NCI-H446 treated with DMSO at 0.1 percent for 48 hours (cell line): ENCODE results near the gene OPRL1.
"Not testable (repeated sequence)": the region's sequence is repeated elsewhere in the genome, so short reads cannot be mapped to it uniquely, and the experiment has no call there.

Experiments
- DNase-seq: peaks from one replicate; lab custom pipeline; 2025; lab: John Stamatoyannopoulos, UW

OPRL1 gene

DNA sequence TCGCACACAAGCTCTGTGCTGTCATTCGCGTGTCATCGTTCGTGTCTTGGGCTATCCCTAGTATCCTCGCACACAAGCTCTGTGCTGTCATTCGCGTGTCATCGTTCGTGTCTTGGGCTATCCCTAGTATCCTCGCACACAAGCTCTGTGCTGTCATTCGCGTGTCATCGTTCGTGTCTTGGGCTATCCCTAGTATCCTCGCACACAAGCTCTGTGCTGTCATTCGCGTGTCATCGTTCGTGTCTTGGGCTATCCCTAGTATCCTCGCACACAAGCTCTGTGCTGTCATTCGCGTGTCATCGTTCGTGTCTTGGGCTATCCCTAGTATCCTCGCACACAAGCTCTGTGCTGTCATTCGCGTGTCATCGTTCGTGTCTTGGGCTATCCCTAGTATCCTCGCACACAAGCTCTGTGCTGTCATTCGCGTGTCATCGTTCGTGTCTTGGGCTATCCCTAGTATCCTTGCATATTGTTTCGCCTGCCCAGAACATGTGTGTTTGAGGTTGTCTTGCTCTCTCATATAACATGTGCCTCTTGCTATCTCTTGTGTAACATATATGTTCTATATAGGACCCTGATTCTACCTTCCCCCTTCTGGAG, 7.4 kb downstream of the OPRL1 start:
- not testable (repeated sequence) for DNase-seq

DNA sequence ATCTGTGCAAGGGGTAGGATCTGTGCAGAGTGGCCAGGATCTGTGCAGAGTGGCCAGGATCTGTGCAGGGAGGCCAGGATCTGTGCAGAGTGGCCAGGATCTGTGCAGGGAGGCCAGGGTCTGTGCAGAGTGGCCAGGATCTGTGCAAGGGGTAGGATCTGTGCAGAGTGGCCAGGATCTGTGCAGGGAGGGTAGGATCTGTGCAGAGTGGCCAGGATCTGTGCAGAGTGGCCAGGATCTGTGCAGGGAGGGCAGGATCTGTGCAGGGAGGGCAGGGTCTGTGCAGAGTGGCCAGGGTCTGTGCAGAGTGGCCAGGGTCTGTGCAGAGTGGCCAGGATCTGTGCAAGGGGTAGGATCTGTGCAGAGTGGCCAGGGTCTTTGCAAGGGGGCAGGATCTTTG, 8.7 kb downstream of the OPRL1 start:
- DNase-seq, result not testable (repeated sequence)

DNA sequence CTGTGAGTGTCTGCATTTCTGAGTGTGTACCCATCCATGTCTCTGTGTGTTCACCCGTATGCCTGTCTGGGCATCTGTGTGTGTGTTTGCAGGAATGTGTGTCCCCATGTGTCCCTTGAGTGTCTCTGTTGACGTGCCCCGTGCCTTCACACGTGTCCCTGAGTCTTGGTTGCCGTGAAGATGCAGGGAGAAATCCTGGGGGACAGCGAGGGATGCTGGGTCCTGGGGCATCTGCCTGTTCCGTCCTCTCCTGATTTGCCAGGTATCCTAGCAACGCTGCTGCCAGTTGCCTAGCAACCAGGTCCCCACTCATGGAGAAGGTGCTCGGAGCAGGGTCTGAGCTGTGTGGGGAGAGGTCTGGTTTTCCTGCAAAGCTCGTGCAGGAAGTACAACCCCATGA, 10.3 kb downstream of the OPRL1 start:
- DNase-seq, result peak; percentile 17

DNA sequence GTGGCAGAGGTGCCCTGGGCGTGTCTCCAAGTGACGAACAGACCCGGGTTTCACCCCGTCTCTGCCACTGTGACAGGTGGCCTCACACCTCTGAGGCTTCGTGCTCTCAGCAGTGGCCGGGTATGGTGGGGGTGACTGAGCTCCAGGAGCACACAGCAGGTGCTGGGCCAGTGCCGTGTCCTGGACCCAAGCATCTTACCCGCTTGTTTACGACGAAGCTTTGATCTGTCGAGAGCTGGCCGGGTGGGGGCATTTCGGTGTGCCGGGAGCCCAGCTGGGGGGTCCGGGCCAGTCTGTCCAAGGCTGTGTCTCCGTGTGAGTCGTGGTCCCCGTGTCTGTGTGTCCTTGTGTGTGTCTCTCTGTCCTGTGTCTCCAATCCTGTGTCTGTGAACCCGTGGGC, 11.5 kb downstream of the OPRL1 start:
- DNase-seq, result no peak

DNA sequence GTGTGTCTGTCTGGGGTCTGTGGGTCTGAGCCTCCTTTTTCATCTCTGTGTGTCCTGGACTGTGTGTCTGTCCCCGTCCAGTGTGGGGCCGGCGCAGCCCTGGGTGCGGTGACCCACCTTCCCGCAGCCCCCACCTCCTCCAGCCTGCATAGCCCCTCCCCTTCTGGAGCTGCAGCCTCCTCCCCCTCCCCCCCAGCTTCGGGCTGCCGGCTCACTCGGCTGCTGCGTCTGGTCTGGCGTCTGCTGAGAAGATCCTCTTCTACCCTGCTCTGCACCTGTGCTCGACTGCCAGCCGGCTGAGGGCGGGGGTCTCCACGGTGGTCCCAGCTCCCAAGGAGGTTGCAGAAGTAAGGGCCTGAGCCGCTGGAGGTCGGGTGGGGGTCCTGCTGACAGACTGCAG, 11.9 kb downstream of the OPRL1 start:
- DNase-seq, result no peak

DNA sequence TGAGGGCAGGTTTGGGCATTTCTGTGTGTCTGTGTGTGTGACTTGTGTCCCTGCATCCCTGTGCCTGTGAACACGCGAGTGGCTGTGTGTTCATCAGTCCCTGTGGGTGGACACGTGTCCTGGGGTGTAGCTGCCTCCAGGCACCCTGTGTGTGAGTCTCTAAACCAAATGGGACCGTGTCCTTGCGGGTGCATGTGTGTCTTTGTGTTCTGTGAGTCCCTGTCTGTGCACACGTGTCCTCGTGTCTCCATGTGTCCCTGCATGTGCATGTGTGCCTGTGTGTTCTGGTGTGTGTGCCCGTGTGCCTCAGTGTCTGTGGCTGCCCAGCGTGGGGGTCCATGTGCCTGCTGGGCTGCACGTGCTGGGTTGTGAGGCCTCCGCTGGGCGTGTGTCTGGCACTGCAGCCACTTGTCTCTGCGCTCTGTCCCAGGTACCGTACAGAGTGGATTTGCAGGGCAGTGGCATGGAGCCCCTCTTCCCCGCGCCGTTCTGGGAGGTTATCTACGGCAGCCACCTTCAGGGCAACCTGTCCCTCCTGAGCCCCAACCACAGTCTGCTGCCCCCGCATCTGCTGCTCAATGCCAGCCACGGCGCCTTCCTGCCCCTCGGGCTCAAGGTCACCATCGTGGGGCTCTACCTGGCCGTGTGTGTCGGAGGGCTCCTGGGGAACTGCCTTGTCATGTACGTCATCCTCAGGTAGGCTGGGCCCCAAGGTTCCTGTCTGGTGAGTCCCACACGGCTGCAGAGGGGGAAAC, 12.6 kb downstream of the OPRL1 start:
- DNase-seq, result no peak

DNA sequence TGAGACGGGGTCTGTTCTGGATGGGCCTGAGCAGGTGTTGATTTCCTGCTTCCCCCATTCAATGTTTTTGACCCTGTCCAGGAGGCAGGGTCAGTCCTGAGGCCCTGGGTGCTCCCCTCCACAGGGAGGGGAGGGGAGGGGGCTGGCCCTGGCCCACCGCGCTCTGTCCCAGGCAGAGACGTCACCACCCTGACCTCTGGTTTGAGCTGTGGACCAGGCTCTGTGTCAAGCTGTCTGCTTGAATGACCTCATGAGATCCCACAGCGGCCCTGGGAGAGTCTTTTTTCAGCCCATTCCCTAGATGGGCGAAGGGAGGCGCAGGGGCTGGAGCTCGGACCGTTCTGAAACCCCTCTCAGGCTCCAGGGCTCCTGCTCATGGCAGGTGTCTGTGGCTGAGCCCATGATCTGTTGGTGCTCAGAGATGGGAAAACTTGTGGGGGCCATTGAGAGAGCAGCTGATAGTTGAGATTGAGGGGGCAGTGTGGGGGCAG, 13.2 kb downstream of the OPRL1 start:
- no peak for DNase-seq

DNA sequence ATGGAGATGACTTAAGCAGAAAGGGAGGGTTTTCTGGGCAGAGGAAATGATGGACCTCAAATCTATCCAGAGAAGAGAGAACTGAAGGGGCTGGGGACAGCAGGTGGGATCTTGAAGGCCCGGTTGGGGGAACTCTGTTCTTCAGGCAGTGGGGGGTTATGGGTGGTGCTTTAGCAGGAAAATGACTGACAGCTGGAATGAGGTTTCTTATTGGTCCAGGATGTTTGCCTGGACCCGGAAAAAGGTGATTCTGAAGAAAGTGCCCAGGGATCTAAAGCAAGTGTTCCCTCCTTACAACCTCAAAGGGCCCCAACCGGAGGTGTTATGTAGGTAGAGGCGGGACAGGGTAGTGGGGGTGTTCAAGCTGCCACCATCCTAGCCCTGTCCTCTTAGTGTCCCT, 15.6 kb downstream of the OPRL1 start:
- DNase-seq, result no peak

DNA sequence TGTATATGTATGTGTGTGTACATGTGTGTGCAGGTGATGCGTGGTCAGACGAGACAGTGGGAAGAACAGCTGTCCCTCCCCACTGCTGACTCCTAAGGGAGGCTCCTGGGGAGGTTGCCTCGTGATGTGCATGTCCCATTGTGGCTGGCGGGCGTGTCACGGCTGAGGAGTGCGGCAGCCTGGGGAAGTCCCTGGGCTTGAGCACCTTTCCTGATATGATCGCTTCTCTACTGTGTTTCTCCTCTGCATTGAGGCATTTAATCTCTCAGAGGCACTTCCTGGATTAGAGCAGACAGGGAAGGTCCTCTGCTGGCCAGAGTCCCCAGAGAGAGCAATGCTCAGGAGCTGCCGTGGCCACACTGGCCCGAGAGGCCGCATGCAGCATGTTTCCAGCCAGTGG, 16.0 kb downstream of the OPRL1 start:
- no peak for DNase-seq

DNA sequence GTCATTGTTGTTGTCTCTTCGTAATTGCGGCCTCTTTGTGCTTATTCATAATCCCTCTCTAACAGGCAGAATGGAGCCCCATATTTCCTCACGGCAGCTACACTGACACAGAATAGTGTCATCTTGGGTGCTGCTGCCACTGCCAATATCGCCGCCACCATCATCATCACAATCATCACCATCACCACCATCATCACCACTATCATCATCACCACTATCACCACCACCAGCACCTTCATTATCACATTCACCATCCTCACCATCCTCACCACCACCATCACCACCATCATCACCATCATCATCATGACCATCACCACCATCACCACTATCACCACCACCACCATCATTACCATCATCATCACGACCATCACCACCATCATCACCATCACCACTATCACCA, 16.7 kb downstream of the OPRL1 start:
- no peak for DNase-seq

DNA sequence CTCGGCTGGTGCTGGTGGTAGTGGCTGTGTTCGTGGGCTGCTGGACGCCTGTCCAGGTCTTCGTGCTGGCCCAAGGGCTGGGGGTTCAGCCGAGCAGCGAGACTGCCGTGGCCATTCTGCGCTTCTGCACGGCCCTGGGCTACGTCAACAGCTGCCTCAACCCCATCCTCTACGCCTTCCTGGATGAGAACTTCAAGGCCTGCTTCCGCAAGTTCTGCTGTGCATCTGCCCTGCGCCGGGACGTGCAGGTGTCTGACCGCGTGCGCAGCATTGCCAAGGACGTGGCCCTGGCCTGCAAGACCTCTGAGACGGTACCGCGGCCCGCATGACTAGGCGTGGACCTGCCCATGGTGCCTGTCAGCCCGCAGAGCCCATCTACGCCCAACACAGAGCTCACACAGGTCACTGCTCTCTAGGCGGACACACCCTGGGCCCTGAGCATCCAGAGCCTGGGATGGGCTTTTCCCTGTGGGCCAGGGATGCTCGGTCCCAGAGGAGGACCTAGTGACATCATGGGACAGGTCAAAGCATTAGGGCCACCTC, 18.7 kb downstream of the OPRL1 start:
- no peak for DNase-seq

DNA sequence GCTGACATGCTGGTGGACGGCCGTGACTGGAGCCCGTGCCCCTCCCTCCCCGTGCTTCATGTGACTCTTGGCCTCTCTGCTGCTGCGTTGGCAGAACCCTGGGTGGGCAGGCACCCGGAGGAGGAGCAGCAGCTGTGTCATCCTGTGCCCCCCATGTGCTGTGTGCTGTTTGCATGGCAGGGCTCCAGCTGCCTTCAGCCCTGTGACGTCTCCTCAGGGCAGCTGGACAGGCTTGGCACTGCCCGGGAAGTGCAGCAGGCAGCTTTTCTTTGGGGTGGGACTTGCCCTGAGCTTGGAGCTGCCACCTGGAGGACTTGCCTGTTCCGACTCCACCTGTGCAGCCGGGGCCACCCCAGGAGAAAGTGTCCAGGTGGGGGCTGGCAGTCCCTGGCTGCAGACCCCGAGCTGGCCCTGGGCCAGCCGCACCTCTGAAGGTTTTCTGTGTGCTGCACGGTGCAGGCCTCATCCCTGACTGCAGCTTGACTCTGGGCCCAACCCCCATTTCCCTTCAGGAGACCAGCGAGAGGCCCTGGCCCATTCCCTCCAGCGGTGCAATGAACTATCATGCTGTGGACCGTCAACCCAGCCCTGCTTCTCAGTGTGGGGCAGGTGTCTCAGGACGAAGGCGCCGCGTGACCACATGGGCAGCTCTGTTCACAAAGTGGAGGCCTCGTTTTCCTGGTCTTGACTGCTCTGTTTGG, 19.4 kb downstream of the OPRL1 start:
- peak; percentile 44 for DNase-seq

DNA sequence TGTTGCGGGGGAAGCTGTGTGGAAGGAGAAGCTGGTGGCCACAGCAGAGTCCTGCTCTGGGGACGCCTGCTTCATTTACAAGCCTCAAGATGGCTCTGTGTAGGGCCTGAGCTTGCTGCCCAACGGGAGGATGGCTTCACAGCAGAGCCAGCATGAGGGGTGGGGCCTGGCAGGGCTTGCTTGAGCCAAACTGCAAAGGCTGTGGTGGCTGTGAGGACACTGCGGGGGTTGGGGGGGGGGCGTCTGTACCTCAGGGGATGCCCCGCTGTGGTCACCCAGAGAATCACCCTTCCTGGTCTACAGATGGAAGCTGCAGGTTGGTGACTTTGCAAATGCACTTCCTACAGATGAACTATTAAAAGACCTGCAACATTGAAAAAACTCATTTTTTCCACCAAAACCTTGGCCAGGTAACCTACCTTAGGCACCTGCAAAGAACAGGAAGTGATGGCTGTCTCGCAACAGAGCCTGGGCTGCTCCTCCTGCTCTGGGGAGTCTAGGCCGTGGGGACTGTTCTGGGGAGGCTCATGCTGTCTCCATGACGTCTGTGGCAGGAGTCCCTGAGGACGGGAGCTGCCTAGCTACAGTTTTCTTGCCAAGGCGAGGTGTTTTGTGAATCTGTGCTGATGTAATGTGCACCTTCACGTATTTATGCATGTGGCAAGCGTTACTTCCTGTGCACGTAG, 20.1 kb downstream of the OPRL1 start:
- DNase-seq, result no peak

DNA sequence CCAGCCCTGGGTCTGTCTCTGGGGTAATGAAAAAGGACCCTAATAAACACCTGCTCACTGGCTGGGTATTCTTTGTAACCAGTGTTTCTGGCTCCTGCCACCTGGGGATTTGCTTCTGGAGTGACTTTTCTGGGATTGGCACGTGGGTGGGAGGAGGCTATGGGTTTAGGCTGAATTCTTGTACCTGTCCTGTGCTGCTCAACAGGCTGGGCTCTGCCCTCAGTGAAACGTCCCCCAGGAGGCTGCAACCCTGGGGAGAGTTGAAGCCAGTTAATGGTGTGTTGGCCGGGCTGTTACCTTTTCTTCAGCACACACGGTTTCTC, 20.6 kb downstream of the OPRL1 start:
- DNase-seq, result no peak

DNA sequence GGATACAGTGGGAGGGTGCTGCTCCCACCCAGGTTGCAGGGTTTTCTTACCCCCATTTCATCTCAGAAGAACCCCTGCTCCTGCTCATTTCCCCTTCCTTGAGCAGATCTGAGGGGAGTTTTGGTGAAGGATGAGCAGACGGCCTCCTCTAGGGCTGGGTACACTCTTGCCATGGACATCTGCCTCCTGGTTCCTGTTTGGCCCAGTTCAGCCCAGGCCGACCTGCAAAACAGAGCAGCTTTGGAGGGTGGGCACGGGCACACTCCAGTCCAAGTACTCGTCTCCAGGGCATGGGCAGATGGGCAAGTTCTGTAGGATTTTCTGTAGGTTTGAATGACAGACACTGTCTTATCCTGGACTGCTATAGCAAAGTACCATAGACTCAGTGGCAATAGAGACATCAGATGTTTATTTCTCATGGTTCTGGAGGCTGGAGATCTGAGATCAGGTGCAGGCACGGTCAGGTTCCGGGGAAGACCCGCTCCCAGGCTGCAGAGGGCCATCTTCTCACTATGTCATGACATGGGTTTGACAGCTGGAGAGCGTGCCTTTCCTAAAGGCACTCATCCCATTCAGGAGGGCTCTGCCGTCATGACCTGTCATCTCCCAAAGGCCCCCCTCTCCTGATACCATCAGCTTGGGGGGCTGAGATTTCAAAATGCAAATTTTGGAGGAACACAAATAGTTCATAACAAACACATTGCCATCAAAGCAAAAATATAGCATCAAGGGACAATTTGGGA, 21.2 kb downstream of the OPRL1 start:
- no peak for DNase-seq

DNA sequence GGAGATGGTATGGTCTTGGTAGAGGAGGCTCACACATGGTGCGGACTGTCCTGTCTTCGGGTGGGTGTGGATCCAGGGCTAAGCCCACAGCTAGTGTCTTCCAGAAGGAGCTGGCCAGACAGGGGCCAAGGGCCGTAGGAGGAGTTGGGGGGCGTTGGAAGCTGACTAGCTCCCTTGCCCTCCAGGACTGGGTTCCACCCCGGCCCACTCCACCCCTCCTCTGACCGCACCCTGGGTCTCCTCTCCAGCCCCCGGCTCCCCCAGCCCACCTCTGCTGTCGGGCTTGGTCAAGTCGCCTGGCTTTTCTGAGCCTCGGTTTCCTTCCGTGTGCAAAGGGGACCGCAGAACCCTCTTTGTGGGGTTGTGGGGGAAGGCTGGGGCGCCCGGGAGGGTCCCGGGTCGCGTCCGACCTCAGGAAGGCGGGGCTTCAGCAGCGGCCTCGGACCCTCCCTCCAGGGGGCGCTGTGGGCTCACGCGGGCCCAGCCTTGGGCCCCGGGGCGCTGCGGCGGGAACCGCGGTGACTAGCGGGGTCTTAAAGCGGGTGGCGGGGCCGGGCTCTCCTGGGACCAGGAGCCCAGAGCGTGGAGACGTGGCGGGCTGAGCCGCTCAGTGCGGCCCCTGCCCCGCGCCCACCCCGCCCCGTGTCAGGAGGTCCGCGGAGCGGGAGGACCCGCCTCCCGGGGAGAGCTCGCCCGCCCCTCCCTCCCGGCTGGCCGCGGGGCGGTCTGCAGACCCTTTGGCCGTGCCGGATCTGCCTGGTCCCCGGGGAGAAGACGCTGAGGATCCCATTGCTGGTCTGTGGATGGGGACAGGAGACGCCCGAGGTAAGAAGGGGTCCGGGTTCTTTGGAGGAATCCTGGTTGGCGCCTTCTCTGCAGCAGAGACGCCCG, 22.1 kb downstream of the OPRL1 start:
- no peak for DNase-seq

DNA sequence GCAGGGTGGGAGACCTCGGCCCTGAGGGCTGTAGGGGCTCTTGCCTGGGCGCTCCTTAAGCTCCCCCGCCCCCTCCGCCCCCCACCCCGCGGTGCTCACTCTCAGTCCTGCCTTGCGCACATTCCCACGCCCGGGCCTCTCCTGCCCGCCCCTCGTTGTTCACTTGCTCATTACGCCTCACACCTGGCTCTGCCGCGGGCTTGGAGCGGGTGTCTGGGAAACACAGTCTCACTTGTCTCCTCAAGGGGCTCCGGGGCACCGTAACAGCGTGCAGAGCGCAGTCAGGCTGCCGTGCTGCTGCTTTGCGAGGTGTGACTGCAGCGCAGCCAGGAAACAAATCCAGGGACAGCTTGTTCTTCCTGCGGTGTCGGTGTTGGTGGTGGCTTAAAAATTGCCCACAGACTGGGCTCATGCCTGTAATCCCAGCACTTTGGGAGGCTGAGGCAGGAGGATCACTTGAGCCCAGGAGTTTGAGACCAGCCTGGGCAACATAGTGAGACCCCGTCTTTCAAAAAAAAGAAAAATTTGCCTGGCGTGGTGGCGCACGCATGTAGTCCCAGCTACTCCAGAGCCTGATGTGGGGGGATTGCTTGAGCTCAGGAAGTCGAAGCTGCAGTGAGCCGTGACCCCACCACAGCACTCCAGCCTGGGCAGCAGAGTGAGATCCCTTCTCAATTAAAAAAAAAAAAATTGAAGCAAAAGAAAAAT, 22.9 kb downstream of the OPRL1 start:
- DNase-seq, result no peak

DNA sequence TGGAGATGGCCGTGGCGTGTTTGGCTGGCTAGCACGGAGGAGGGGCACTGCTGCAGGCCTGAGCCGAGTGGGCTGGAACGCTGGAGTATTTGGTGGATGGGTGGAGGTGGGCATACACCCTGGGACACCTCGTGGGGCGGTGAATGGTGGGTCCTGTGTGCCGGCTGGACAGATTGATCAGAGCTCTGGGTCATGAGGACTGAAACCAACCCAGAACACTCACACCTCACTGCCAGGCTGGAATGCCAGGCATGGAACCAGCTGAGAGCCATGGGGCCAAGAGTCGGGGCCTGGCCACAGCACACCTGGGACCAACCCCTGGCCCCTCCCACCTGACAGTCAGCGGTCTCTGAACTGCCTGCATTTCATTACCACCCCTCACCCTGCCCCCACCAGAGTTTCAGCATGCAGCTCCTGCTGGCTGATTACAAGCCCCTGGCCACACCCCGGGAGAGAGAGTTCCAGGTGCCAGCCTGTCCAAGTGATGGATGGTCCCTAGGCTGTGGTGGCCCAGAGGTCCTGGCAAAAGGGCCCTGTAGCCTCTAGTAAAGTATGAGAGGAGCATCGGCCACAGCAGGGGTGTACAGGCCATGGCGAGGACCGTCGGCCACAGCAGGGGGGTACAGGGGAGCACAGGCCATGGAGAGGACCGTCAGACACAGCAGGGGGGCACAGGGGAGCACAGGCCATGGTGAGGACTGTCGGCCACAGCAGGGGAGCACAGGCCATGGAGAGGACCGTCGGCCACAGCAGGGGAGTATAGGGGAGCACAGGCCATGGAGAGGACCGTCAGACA, 24.2 kb downstream of the OPRL1 start:
- no peak for DNase-seq
